ENCODE measurements around the gene FLACC1.

GRCh38 chr2:201362396-201362795, 5.3 kb upstream of the FLACC1 start:
- TF ChIP-seq CTCF (IDR thresholded peaks at IDR 0.05) (no peak), POLR2A (IDR thresholded peaks at IDR 0.05) (no peak)

All from lower leg skin (tissue), 3 donors.